HepG2 (cell line): ENCODE data around the gene H6PD. TPM values are rescaled to one million over a fixed set of nuclear protein-coding genes. Genes with fewer than 3 reads are reported as not detected.

Source experiments
- HMG20A ChIP-seq: IDR thresholded peaks from 2 replicates; pipeline ENCODE4 v1.6.1; 2016; ENCODE audit warnings: borderline replicate concordance
- KDM5A ChIP-seq: fragments of 200-600 bp; sonication (generic); IDR thresholded peaks from 2 replicates; pipeline ENCODE4 v1.7.0; 2018; ENCODE audit warnings: antibody characterized with exemption, mild to moderate bottlenecking, low read length, borderline replicate concordance
- SALL2 ChIP-seq: sonication (generic); formaldehyde crosslinking; IDR thresholded peaks from 2 replicates; pipeline ENCODE4 v1.8.1; 2023; ENCODE audit warnings: mild to moderate bottlenecking, missing genetic modification reagents, inconsistent platforms
- ZBTB38 ChIP-seq: sonication (generic); formaldehyde crosslinking; IDR thresholded peaks from 2 replicates; pipeline ENCODE4 v1.5.1; 2020; ENCODE audit warnings: mild to moderate bottlenecking, missing genetic modification reagents
- ZIK1 ChIP-seq: sonication (generic); formaldehyde crosslinking; IDR thresholded peaks from 2 replicates; pipeline ENCODE4 v1.5.0; 2020; ENCODE audit warnings: mild to moderate bottlenecking, low read depth, missing genetic modification reagents, borderline replicate concordance
- polyA plus RNA-seq, 8 experiments: library from polyadenylated mRNA; depleted of rRNA in 3 of 8; stranded (reverse) in 7 of 8; unstranded in 1 of 8; fragments of >200 nt; fragmentation: Illumina TruSeq in 4 of 8; extraction: Trizol in 4 of 8; gene quantifications; 2 replicates each; pipeline versions ENCODE4 v1.2.1 to v1.2.3, GENCODE V29; 2011 to 2016; ENCODE audit warnings: low read depth in 4 of 8, missing spikeins in 1 of 8, mixed read lengths in 1 of 8; ENCODE audit not compliant: insufficient read depth in 1 of 8
- total RNA-seq, 5 experiments: library from RNA; depleted of rRNA; stranded (reverse); fragments of >200 nt; fragmentation: Illumina TruSeq; extraction: Trizol; gene quantifications; 2 replicates each; pipeline ENCODE4 v1.2.3, GENCODE V29; 2016; ENCODE audit warnings: low read depth in 1 of 5
- TF ChIP-seq, protein P1 (sequence below): sonication (generic); formaldehyde crosslinking; IDR thresholded peaks from 2 replicates; pipeline ENCODE4 v1.4.0; 2020; ENCODE audit warnings: mild to moderate bottlenecking, low read depth, missing genetic modification reagents
- TF ChIP-seq, protein P2 (sequence below): sonication (generic); formaldehyde crosslinking; IDR thresholded peaks from 2 replicates; pipeline ENCODE4 v1.5.0; 2020; ENCODE audit warnings: missing genetic modification reagents, mild to moderate bottlenecking, borderline replicate concordance
- TF ChIP-seq, protein P3 (sequence below): sonication (generic); formaldehyde crosslinking; IDR thresholded peaks from 2 replicates; pipeline ENCODE4 v1.4.0; 2020; ENCODE audit warnings: missing genetic modification reagents
- TF ChIP-seq, protein P4 (sequence below): sonication (generic); formaldehyde crosslinking; IDR thresholded peaks from 2 replicates; pipeline ENCODE4 v1.4.0; 2020; ENCODE audit warnings: mild to moderate bottlenecking, missing genetic modification reagents
- TF ChIP-seq, protein P5 (sequence below): sonication (generic); formaldehyde crosslinking; IDR thresholded peaks from 2 replicates; pipeline ENCODE4 v1.5.1; 2020; ENCODE audit warnings: mild to moderate bottlenecking, missing genetic modification reagents
- TF ChIP-seq, protein P6 (sequence below): IDR thresholded peaks from 2 replicates; pipeline ENCODE4 v1.6.1; 2016; ENCODE audit warnings: mild to moderate bottlenecking, missing biosample characterization, missing genetic modification reagents

Gene H6PD
- total and polyA plus RNA-seq, 2 of the 13 experiments (the other 11 are each of a cell fraction or from before 2014, with no cell fraction given): 9.3 to 14.1 TPM

DNA sequence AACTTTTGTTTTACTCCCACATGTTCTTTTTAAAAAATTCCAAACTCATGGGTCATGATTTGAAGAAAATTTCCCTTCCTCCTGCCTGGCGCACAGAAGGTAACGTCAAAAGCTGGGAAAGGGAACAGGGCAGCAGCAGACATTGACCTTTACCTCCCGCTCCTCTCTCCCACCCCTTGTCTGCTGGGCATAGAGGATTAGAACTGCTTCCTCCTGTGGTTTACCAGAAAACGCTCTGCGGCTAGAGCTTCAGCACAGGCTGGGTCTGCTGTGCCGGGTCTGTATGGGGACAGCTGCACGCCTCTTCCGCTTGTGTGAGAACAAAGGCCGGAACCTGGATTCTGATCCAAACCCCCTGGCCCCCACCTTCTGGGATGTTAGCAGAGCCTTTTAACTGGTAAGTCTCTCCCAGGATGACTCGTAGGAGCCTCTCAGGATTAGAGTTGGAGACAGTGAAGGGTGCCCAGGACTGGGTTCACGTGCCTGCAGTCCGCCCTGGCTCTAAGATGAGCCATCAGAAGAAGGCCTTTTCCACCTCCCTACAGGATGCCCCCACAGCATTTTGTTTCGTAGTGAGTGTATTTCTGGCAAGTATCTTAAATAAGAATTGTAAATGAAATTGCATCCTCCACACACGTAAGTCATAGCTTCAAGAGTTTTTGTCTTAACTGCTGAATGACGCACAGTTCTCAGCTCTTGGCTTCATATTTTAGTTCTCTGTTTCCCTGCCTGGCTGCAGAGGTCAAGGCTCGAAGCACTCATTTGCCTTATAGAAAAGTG lies 5.2 kb downstream of the H6PD start (continued):
- TF ChIP-seq, protein P1, sequence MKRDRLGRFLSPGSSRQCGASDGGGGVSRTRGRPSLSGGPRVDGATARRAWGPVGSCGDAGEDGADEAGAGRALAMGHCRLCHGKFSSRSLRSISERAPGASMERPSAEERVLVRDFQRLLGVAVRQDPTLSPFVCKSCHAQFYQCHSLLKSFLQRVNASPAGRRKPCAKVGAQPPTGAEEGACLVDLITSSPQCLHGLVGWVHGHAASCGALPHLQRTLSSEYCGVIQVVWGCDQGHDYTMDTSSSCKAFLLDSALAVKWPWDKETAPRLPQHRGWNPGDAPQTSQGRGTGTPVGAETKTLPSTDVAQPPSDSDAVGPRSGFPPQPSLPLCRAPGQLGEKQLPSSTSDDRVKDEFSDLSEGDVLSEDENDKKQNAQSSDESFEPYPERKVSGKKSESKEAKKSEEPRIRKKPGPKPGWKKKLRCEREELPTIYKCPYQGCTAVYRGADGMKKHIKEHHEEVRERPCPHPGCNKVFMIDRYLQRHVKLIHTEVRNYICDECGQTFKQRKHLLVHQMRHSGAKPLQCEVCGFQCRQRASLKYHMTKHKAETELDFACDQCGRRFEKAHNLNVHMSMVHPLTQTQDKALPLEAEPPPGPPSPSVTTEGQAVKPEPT: no peak
- TF ChIP-seq, protein P2, sequence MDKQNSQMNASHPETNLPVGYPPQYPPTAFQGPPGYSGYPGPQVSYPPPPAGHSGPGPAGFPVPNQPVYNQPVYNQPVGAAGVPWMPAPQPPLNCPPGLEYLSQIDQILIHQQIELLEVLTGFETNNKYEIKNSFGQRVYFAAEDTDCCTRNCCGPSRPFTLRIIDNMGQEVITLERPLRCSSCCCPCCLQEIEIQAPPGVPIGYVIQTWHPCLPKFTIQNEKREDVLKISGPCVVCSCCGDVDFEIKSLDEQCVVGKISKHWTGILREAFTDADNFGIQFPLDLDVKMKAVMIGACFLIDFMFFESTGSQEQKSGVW: no peak
- TF ChIP-seq SALL2 (CRISPR knock-in tag) (no peak), ZBTB38 (CRISPR knock-in tag) (peak; percentile 77), KDM5A (no peak), HMG20A (CRISPR knock-in tag) (peak; percentile 54; the same call in 1 of the 2 replicates), ZIK1 (CRISPR knock-in tag) (no peak)
- TF ChIP-seq, protein P3, sequence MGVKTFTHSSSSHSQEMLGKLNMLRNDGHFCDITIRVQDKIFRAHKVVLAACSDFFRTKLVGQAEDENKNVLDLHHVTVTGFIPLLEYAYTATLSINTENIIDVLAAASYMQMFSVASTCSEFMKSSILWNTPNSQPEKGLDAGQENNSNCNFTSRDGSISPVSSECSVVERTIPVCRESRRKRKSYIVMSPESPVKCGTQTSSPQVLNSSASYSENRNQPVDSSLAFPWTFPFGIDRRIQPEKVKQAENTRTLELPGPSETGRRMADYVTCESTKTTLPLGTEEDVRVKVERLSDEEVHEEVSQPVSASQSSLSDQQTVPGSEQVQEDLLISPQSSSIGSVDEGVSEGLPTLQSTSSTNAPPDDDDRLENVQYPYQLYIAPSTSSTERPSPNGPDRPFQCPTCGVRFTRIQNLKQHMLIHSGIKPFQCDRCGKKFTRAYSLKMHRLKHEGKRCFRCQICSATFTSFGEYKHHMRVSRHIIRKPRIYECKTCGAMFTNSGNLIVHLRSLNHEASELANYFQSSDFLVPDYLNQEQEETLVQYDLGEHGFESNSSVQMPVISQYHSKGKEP (CRISPR knock-in tag): no peak
- TF ChIP-seq, protein P4, sequence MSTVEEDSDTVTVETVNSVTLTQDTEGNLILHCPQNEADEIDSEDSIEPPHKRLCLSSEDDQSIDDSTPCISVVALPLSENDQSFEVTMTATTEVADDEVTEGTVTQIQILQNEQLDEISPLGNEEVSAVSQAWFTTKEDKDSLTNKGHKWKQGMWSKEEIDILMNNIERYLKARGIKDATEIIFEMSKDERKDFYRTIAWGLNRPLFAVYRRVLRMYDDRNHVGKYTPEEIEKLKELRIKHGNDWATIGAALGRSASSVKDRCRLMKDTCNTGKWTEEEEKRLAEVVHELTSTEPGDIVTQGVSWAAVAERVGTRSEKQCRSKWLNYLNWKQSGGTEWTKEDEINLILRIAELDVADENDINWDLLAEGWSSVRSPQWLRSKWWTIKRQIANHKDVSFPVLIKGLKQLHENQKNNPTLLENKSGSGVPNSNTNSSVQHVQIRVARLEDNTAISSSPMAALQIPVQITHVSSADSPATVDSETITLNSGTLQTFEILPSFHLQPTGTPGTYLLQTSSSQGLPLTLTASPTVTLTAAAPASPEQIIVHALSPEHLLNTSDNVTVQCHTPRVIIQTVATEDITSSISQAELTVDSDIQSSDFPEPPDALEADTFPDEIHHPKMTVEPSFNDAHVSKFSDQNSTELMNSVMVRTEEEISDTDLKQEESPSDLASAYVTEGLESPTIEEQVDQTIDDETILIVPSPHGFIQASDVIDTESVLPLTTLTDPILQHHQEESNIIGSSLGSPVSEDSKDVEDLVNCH: no peak
- TF ChIP-seq, protein P5, sequence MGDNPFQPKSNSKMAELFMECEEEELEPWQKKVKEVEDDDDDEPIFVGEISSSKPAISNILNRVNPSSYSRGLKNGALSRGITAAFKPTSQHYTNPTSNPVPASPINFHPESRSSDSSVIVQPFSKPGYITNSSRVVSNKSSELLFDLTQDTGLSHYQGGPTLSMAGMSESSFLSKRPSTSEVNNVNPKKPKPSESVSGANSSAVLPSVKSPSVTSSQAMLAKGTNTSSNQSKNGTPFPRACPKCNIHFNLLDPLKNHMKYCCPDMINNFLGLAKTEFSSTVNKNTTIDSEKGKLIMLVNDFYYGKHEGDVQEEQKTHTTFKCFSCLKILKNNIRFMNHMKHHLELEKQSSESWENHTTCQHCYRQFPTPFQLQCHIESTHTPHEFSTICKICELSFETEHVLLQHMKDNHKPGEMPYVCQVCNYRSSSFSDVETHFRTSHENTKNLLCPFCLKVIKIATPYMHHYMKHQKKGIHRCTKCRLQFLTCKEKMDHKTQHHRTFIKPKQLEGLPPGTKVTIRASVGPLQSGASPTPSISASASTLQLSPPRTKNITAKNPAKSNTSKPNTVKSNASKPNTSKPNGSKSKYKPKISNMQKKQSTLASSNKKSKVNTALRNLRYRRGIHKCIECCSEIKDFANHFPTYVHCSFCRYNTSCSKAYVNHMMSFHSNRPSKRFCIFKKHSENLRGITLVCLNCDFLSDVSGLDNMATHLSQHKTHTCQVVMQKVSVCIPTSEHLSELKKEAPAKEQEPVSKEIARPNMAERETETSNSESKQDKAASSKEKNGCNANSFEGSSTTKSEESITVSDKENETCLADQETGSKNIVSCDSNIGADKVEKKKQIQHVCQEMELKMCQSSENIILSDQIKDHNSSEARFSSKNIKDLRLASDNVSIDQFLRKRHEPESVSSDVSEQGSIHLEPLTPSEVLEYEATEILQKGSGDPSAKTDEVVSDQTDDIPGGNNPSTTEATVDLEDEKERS (CRISPR knock-in tag): no peak
- TF ChIP-seq, protein P6, sequence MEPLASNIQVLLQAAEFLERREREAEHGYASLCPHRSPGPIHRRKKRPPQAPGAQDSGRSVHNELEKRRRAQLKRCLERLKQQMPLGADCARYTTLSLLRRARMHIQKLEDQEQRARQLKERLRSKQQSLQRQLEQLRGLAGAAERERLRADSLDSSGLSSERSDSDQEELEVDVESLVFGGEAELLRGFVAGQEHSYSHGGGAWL (CRISPR knock-in tag): no peak
